Ectodermal cell (in vitro differentiated cells): ENCODE measurements around the gene MT1X.
"Not testable (repeated sequence)": the region's sequence is repeated elsewhere in the genome, so short reads cannot be mapped to it uniquely, and the experiment has no call there.

ENCODE experiments used
- H3K27ac ChIP-seq: 2 replicates; pipeline ENCODE4 v1.7.0; 2013; ENCODE audit warnings: mild to moderate bottlenecking, low read depth, low read length; ENCODE audit not compliant: insufficient read depth, poor library complexity, severe bottlenecking
- H3K27me3 ChIP-seq: 2 replicates; pipeline ENCODE4 v1.7.0; 2013; ENCODE audit warnings: mild to moderate bottlenecking, low read length; ENCODE audit not compliant: insufficient read depth, control insufficient read depth, poor library complexity, severe bottlenecking
- H3K36me3 ChIP-seq: one replicate; pipeline ENCODE4 v1.7.0; 2013; ENCODE audit warnings: low read length; ENCODE audit not compliant: control insufficient read depth, insufficient read depth
- H3K4me1 ChIP-seq: one replicate; pipeline ENCODE4 v1.7.0; 2013; ENCODE audit warnings: low read length; ENCODE audit not compliant: control insufficient read depth, insufficient read depth
- H3K4me3 ChIP-seq: 2 replicates; pipeline ENCODE4 v1.7.0; 2013; ENCODE audit warnings: low read depth, low read length, control low read depth; ENCODE audit not compliant: insufficient read depth
- H3K9me3 ChIP-seq: 2 replicates; pipeline ENCODE4 v1.7.0; 2013; ENCODE audit warnings: mild to moderate bottlenecking, low read length, moderate library complexity; ENCODE audit not compliant: control insufficient read depth
- WGBS, 2 experiments: methylation state at CpG; one replicate each; pipeline ENCODE4 v1.1.7; 2013; ENCODE audit warnings: missing lambda C conversion rate in 2 of 2; 5-methylcytosine and 5-hydroxymethylcytosine counted together

The MT1X gene

DNA sequence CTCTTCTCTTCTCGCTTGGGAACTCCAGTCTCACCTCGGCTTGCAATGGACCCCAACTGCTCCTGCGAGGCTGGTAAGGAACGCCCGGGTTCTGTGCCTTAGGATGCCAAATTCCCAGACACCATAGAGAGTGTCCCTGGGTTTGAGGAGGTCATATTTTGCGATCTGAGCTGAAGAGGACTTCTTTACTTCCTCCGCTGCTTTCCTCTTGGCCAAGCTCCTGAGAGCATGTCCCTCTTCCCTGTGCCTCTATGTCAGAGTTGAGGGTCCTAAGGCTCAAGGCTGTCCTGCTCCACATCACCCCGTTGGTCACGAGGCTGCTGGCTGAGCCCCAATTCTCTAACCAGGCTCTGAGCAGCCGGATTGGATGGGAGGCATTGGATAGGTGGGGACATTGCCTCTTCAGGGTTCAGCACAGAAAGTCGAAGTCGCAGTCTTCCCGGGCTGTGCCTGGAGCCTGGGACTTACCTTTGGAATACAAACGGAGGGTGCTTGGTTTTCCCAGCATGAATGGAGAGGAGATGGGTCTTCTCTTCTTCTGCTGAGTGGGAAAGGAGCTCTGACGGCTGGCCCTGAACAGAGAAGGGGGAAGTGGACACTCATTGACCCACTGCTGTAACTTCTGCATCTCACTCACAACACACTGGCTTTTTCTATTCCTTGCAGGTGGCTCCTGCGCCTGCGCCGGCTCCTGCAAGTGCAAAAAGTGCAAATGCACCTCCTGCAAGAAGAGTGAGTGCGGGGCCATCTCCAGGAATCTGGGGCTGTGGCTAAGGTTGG is 12.2 kb upstream of the MT1X start:
- no peak overlapping the region for H3K4me3 ChIP-seq
- H3K27me3 ChIP-seq = peaks cover 100% of the 10 kb centered on the region
- 39% methylated on average over 19 of the region's 19 CpGs for WGBS, 2 experiments
- no peak overlapping the region for H3K27ac ChIP-seq
- H3K9me3 ChIP-seq = no peaks in the 10 kb centered on the region
- no peaks in the 10 kb centered on the region for H3K36me3 ChIP-seq
- H3K4me1 ChIP-seq = no peaks in the 10 kb centered on the region

DNA sequence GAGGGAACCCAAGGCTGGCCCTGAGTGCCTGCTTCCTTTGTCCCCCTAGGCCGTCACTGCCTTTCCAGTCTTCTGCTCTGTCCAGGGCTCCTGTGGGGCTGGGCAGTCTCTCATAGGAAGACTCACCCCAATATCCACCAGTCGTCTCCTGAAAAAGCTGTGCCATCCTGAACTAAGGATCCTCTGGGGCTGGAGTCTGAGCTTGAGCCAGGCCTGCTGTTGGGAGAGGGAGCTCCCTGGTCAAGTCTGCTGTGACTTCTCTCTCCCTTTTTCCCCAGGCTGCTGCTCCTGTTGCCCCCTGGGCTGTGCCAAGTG is 11.7 kb upstream of the MT1X start:
- H3K36me3 ChIP-seq = no peaks in the 10 kb centered on the region
- peaks cover 100% of the 10 kb centered on the region for H3K27me3 ChIP-seq
- no peak overlapping the region for H3K27ac ChIP-seq
- H3K4me1 ChIP-seq = no peaks in the 10 kb centered on the region
- H3K4me3 ChIP-seq = no peak overlapping the region
- WGBS, 2 experiments = 46 to 69% methylated on average over 2 of the region's 2 CpGs
- no peaks in the 10 kb centered on the region for H3K9me3 ChIP-seq

DNA sequence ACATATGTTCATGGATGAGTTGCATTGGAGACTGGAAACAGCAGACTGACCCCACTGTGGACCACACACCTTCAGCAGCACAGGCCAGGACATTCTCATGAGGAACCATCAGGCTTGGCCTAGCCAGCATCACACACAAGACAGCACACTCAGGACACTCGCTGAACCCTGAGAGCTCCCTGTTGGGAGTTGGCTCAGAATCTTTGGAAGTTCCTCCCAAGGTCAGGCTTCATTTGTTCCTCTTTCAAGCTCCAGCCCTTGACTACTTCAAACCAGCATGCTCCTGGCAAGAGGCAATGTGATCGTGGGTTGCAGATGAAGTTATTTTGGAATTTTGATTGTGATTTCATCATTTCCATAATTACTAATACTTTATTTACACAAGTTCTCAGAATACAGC is 10.6 kb upstream of the MT1X start:
- not testable (repeated sequence) for H3K9me3 ChIP-seq, H3K4me1 ChIP-seq, H3K36me3 ChIP-seq, H3K4me3 ChIP-seq, H3K27ac ChIP-seq
- WGBS, 2 experiments = 78 to 80% methylated on average over 1 of the region's 2 CpGs
- peaks cover 100% of the 10 kb centered on the region for H3K27me3 ChIP-seq

DNA sequence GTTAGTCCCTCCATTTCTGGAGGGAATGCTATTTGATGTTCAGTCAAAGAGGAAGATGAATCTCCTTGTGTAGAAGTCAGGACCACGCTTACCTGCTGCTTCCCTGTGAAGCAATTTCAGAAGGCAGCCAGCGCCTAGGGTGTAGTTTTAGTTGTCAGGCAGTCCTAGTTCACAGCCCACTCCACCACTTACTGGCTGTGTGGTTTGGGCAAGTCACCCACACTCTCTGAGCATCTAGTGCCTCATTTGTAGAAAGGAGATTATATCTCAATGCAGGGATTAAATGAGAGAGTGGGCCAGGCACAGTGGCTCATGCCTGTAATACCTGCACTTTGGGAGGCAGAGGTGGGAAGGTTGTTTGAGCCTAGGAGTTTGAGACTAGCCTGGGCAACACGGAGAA is 10.1 kb upstream of the MT1X start:
- not testable (repeated sequence) for H3K27ac ChIP-seq, H3K36me3 ChIP-seq, H3K4me1 ChIP-seq, H3K4me3 ChIP-seq, H3K9me3 ChIP-seq
- peaks cover 100% of the 10 kb centered on the region for H3K27me3 ChIP-seq
- 83 to 92% methylated on average over 3 of the region's 3 CpGs for WGBS, 2 experiments

DNA sequence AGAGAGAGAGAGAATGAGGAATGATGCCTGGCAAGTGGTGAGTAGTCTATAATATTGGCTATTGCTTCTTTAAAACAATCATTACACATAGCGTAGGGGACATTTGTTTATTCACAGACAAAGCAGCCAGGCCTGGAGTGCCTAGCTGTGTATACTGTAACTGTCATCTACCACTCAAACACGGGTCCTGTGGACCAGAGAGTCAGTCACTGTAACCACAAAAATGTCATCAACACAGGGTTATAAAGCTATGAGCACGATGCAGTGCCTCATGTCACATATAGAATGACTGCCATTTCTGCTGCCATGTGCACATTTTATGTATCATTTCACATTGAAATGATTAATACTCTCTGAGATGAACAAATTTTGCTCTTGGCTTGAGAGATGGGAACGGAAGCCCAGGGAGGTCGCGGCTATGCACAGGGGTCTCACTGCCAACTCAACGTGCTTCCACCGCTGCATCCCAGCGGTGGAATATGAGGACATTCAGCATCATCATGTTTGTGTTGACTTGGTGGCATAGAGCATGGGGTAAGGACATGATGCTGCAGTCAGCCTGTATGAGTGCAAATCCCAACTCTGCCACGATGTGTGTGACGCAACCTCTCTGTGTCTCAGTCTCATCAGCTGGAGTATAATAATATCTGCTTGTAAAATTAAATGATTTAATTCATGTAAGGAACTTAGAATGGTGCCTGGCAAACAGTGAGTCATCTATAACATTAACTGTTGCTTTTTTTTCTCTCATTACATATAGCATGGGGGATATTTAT is 9.3 kb upstream of the MT1X start:
- no peaks in the 10 kb centered on the region for H3K4me1 ChIP-seq
- H3K9me3 ChIP-seq = no peaks in the 10 kb centered on the region
- no peaks in the 10 kb centered on the region for H3K36me3 ChIP-seq
- peaks cover 100% of the 10 kb centered on the region for H3K27me3 ChIP-seq
- 87 to 91% methylated on average over 11 of the region's 11 CpGs for WGBS, 2 experiments
- no peak overlapping the region for H3K4me3 ChIP-seq
- H3K27ac ChIP-seq = no peak overlapping the region

DNA sequence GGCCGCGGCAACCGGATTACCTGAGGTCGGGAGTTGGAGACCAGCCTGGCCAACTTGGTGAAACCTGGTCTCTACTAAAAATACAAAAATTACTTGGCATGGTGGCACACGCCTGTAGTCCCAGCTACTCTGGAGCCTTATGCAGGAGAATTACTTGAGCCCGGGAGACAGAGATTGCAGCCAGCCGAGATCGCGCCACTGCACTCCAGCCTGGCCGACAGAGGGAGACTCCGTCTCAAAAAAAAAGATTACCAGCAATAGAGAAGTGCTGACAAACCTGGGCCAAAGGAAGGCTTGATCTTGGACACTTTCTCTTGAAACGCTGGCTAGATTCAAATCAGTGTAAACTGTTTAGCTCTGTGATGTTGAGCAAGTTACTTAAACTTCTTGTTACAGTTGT is 8.3 kb upstream of the MT1X start:
- Histone ChIP-seq H3K27ac (no peak overlapping the region), H3K27me3 (peaks cover 92% of the 10 kb centered on the region), H3K36me3 (no peaks in the 10 kb centered on the region), H3K4me3 (no peak overlapping the region), H3K9me3 (no peaks in the 10 kb centered on the region), H3K4me1 (no peaks in the 10 kb centered on the region)
- 40 to 41% methylated on average over 12 of the region's 12 CpGs for whole genome bisulfite sequencing, 2 experiments

DNA sequence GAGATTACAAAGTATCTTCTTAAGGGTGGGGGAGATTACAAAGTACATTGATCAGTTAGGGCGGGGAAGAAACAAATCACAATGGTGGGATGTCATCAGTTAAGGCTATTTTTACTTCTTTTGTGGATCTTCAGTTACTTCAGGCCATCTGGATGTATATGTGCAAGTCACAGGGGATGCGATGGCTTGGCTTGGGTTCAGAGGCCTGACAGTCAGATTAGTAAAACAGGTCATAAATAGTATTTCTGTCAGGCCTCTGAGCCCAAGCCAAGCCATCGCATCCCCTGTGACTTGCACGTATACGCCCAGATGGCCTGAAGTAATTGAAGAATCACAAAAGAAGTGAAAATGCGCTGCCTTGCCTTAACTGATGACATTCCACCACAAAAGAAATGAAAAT is 7.7 kb upstream of the MT1X start:
- H3K4me1 ChIP-seq, H3K36me3 ChIP-seq, H3K9me3 ChIP-seq, H3K27ac ChIP-seq, H3K4me3 ChIP-seq: not testable (repeated sequence)
- peaks cover 85% of the 10 kb centered on the region for H3K27me3 ChIP-seq
- 74 to 76% methylated on average over 6 of the region's 6 CpGs for WGBS, 2 experiments

DNA sequence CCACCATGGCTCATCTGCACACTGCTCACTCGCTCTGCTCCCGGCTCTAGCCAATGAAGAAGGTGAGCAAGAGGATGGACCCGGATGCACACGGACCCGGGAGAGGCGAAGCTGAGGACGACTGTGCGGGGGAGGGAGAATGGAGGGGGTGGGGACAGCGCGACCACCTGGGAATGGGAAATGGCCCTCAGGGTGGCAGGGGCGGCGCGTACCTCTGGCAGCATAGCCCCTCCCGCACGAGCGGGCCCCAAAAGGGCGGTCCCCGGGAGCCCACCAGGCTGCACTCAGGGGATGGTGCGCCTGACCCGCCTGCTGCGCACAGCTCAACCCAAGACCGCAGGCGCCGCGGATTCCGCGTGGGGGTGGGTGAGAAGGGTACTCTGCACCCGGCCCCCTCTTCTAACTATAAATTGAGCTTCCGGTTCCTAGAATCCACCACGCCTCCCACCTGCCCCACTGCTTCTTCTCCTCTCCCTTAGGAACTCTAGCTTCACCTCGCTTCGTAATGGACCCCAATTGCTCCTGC is 6.5 kb upstream of the MT1X start:
- H3K9me3 ChIP-seq = no peaks in the 10 kb centered on the region
- 11 to 16% methylated on average over 32 of the region's 32 CpGs for WGBS, 2 experiments
- no peaks in the 10 kb centered on the region for H3K36me3 ChIP-seq
- H3K27ac ChIP-seq = no peak overlapping the region
- peak overlapping the region; percentile 17 for H3K4me3 ChIP-seq
- peaks cover 79% of the 10 kb centered on the region for H3K27me3 ChIP-seq
- H3K4me1 ChIP-seq = no peaks in the 10 kb centered on the region

DNA sequence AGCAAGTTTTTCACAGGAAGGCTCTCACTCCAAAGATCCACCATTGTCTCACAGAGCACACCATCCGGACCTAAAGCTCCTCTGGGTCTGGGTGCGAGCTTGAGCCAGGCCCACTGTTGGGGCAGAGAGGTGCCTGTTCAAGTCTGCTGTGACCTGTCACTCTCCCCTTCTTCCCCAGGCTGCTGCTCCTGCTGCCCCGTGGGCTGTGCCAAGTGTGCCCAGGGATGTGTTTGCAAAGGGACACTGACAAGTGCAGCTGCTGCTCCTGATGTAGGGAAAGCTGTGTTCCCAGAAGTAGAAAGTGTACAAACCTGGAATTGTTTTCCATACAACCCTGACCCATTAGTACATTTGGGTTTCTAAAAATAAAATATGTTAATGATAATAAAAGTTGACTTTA is 4.8 kb upstream of the MT1X start:
- H3K27me3 ChIP-seq = peaks cover 79% of the 10 kb centered on the region
- WGBS, 2 experiments = 83 to 85% methylated on average over 3 of the region's 3 CpGs
- no peak overlapping the region for H3K27ac ChIP-seq
- no peaks in the 10 kb centered on the region for H3K36me3 ChIP-seq
- H3K9me3 ChIP-seq = no peaks in the 10 kb centered on the region
- H3K4me3 ChIP-seq = no peak overlapping the region
- H3K4me1 ChIP-seq = peaks cover 2% of the 10 kb centered on the region

DNA sequence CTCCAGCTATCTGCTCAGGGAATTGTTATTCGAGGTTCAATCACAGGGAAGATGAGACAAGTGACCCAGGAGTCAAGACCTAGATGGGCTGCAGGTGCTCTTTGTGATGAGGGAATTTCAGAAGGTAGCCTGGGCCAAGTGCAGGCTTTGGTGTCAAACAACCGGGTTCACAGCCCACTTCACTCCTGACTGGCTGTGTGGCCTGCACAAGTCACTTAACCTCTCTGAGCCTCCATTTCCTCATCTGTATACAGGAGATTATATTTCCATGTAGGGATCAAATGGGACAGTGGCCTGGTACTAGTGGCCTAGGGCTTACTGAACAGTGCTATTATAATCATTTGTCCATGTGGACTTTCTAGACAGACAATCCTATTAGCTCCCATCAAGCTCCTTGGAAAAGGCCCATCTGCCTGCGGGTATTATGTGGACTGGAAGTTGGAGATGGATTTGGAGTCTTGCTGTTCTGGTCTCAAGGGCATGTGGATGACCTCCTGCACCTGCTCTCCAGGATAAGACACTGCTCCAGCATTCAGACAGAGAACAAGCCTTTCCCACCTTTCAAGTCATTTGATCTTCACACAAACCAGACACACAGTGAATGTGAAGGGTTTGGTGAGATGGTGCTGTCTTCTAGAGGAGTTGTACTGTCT is 3.1 kb upstream of the MT1X start:
- WGBS, 2 experiments = 92 to 95% methylated on average over 3 of the region's 3 CpGs
- Histone ChIP-seq H3K4me3 (no peak overlapping the region), H3K27ac (no peak overlapping the region), H3K27me3 (peaks cover 78% of the 10 kb centered on the region), H3K4me1 (peaks cover 6% of the 10 kb centered on the region), H3K9me3 (no peaks in the 10 kb centered on the region), H3K36me3 (no peaks in the 10 kb centered on the region)
